Epithelial cell of esophagus (primary cell): Measurements from ENCODE around the gene KIRREL2.
"Not testable (repeated sequence)": the region's sequence is repeated elsewhere in the genome, so short reads cannot be mapped to it uniquely, and the experiment has no call there.

Experiments
- DNase-seq: peaks from one replicate; pipeline ENCODE4 v3.0.0; 2010; ENCODE audit warnings: low read depth
- H3K4me3 ChIP-seq: 2 replicates; pipeline ENCODE4 v1.5.1; 2011; ENCODE audit warnings: mild to moderate bottlenecking, low read length, control low read depth
- CTCF ChIP-seq: IDR thresholded peaks from 2 replicates; pipeline ENCODE4 v1.5.1; 2011; ENCODE audit warnings: low read depth, mild to moderate bottlenecking, low read length, control low read depth, inconsistent platforms; ENCODE audit not compliant: insufficient read depth; ENCODE audit errors: missing control alignments

Gene KIRREL2

GRCh38 chr19:35861640-35862160 is 5.0 kb downstream of the KIRREL2 start:
- DNase-seq = no peak
- H3K4me3 ChIP-seq = no peak overlapping the region
- no peak for TF ChIP-seq CTCF

GRCh38 chr19:35862528-35862927 is 5.8 kb downstream of the KIRREL2 start:
- no peak for TF ChIP-seq CTCF
- DNase-seq = no peak
- no peak overlapping the region for H3K4me3 ChIP-seq

DNA sequence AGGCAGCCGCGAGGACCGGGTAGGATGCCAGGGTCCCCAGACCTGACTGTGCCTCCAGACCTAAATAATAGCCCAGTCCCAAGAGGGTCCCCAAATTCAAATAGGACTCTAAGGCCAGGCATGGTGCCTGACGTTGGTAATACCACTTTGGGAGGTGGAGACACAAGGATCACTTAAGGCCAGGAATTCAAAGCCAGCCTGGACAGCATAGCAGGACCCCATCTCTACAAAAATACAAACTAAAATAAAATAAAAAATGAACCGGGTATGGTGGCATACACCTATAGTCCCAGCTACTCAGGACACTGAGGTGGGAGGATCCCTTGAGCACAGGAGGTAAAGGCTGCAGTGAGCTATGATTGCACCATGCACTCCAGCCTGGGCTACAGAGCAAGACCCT is 6.3 kb downstream of the KIRREL2 start:
- DNase-seq = no peak
- TF ChIP-seq CTCF = no peak
- no peak overlapping the region for H3K4me3 ChIP-seq

DNA sequence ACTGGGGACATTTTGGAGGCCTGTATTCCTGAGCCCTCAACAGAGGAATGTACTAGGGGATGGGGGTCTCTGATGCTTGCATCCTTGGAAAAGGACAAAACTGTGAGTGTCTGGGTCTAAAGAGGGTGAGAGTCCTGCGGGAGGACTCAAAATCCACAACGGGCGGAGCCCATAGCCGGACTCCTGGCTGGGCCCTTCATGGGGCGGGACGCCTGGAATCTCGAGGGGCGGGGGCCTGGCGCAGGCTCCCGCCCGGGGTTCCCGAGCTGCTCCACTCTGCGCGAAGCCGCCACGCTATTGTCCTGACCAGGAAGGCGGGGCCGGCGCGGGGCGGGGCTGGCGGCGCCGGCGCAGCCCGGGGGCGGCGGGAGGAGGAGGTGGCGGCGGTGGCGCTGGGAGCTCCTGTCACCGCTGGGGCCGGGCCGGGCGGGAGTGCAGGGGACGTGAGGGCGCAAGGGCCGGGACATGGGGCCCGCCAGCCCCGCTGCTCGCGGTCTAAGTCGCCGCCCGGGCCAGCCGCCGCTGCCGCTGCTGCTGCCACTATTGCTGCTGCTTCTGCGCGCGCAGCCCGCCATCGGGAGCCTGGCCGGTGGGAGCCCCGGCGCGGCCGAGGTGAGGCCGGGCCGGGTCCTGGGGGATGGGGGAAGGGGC is 11.6 kb downstream of the KIRREL2 start, which contains the start of gene APLP1:
Gene APLP1, plus strand, starts transcription at position 403 of the 651 bp plus-strand sequence. Its CDS starts 63 bp downstream, at position 466.
- no peak within 1 kb of the TSS for H3K4me3 ChIP-seq
- TF ChIP-seq CTCF = no peak
- DNase-seq = peak; percentile 36

DNA sequence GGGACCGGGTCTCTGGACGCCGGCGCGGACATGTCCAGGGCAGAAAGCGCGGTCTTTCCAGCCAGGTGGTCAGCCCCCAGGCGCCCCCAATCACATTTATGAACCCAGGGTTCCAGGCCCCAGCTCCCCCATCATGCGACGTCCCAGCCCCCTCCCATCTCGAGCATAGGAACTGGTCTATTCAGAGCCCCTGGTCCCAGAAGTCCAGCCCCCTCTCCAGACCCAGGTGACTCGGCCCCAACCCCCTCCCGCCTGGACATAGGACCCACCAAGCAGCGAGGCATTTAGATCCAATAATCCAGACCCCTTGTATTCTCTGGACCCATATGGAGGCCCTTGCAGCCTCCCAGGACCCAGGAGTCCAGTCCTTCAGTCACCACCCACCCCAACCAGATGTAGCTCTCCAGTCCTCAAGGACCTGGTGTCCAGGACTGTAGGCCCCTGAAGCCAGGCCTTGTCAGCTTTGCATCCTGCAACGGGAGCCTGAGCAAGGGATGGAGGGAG is 12.2 kb downstream of the KIRREL2 start:
- DNase-seq = no peak
- TF ChIP-seq CTCF = no peak
- H3K4me3 ChIP-seq = no peak overlapping the region

- peak; percentile 78 for DNase-seq
- TF ChIP-seq CTCF = no peak
- H3K4me3 ChIP-seq = no peak overlapping the region
Observed at GRCh38 chr19:35869327-35870123, 12.8 kb downstream of the KIRREL2 start.

GRCh38 chr19:35870124-35870736 is 13.5 kb downstream of the KIRREL2 start:
- H3K4me3 ChIP-seq, DNase-seq: not testable (repeated sequence)
